Dendritic cell treated with granulocyte-macrophage colony-stimulating factor and Interleukin-4, amounts not matched to agents 40 ng/mL and 50 ng/mL, for 4 days (primary cell): ENCODE measurements around the gene PRRT4.

ENCODE experiments used
- H3K27ac Mint-ChIP-seq: one replicate; pipeline ENCODE4 v1.8.0; 2022; ENCODE audit warnings: mild to moderate bottlenecking, mixed read lengths
- H3K27me3 Mint-ChIP-seq: one replicate; pipeline ENCODE4 v1.8.0; 2022; ENCODE audit warnings: mild to moderate bottlenecking, mixed read lengths
- H3K36me3 Mint-ChIP-seq: one replicate; pipeline ENCODE4 v1.8.0; 2022; ENCODE audit warnings: low read depth, mixed read lengths
- H3K4me1 Mint-ChIP-seq: one replicate; pipeline ENCODE4 v1.8.0; 2022; ENCODE audit warnings: low read depth, mixed read lengths
- H3K4me3 Mint-ChIP-seq: one replicate; pipeline ENCODE4 v1.8.0; 2022; ENCODE audit warnings: mild to moderate bottlenecking, moderate library complexity, mixed read lengths
- H3K9me3 Mint-ChIP-seq: one replicate; pipeline ENCODE4 v1.8.0; 2022; ENCODE audit warnings: mixed read lengths
- intact Hi-C: fragments of 100-400 bp; cut with micrococcal nuclease; formaldehyde crosslinking; loops from one replicate; pipeline ENCODE4 v1.15.0; 2022

Gene PRRT4

GRCh38 chr7:128389618-128390329 lies 28.3 kb upstream of the PRRT4 start:
- H3K27ac Mint-ChIP-seq, result no peak overlapping the region
- peaks cover 37% of the 10 kb centered on the region for H3K36me3 Mint-ChIP-seq
- intact Hi-C loops, result loop anchor here (5.0 kb wide), 1 partner anchor 38 kb away; no protein-coding TSS in a partner anchor
- H3K9me3 Mint-ChIP-seq, result no peaks in the 10 kb centered on the region
- peaks cover 6% of the 10 kb centered on the region for H3K27me3 Mint-ChIP-seq
- H3K4me3 Mint-ChIP-seq, result no peak overlapping the region
- H3K4me1 Mint-ChIP-seq, result peaks cover 30% of the 10 kb centered on the region

- peaks cover 31% of the 10 kb centered on the region for H3K36me3 Mint-ChIP-seq
- peaks cover 27% of the 10 kb centered on the region for H3K4me1 Mint-ChIP-seq
- intact Hi-C loops, result loop anchor here (5.0 kb wide), 1 partner anchor 38 kb away; no protein-coding TSS in a partner anchor
- H3K27ac Mint-ChIP-seq, result no peak overlapping the region
- no peak overlapping the region for H3K4me3 Mint-ChIP-seq
- no peaks in the 10 kb centered on the region for H3K9me3 Mint-ChIP-seq
- peaks cover 6% of the 10 kb centered on the region for H3K27me3 Mint-ChIP-seq
These were observed 27.7 kb upstream of the PRRT4 start for GRCh38 chr7:128389085-128389617.

GRCh38 chr7:128388145-128388485 lies 26.6 kb upstream of the PRRT4 start:
- Mint-ChIP-seq H3K4me3 (no peak overlapping the region), H3K9me3 (no peaks in the 10 kb centered on the region), H3K27ac (no peak overlapping the region), H3K36me3 (peaks cover 21% of the 10 kb centered on the region), H3K4me1 (peaks cover 23% of the 10 kb centered on the region), H3K27me3 (peaks cover 6% of the 10 kb centered on the region)
- intact Hi-C loops, result loop anchor here (5.0 kb wide), 1 partner anchor 39 kb away; no protein-coding TSS in a partner anchor

GRCh38 chr7:128387216-128388144 lies 26.0 kb upstream of the PRRT4 start:
- Mint-ChIP-seq H3K27me3 (peaks cover 6% of the 10 kb centered on the region), H3K9me3 (no peaks in the 10 kb centered on the region), H3K4me1 (peaks cover 23% of the 10 kb centered on the region), H3K4me3 (no peak overlapping the region), H3K27ac (no peak overlapping the region), H3K36me3 (peaks cover 14% of the 10 kb centered on the region)
- intact Hi-C loops, result loop anchor here (1.0 to 5.0 kb wide), 2 partner anchors 40 kb away; no protein-coding TSS in a partner anchor

GRCh38 chr7:128385988-128386925 lies 24.8 kb upstream of the PRRT4 start:
- peaks cover 2% of the 10 kb centered on the region for H3K36me3 Mint-ChIP-seq
- H3K27ac Mint-ChIP-seq, result peak overlapping the region; percentile 4
- peaks cover 27% of the 10 kb centered on the region for H3K4me1 Mint-ChIP-seq
- intact Hi-C loops, result loop anchor here (5.0 kb wide), 1 partner anchor 41 kb away; no protein-coding TSS in a partner anchor
- no peaks in the 10 kb centered on the region for H3K9me3 Mint-ChIP-seq
- no peak overlapping the region for H3K4me3 Mint-ChIP-seq
- H3K27me3 Mint-ChIP-seq, result peaks cover 6% of the 10 kb centered on the region

- intact Hi-C loops, result loop anchor here (5.0 kb wide), 1 partner anchor 43 kb away; no protein-coding TSS in a partner anchor
- no peaks in the 10 kb centered on the region for H3K9me3 Mint-ChIP-seq
- no peaks in the 10 kb centered on the region for H3K36me3 Mint-ChIP-seq
- H3K27me3 Mint-ChIP-seq, result peaks cover 6% of the 10 kb centered on the region
- no peak overlapping the region for H3K4me3 Mint-ChIP-seq
- H3K4me1 Mint-ChIP-seq, result peaks cover 30% of the 10 kb centered on the region
- no peak overlapping the region for H3K27ac Mint-ChIP-seq
These were observed 23.2 kb upstream of the PRRT4 start for GRCh38 chr7:128384726-128385125.

- no peaks in the 10 kb centered on the region for H3K36me3 Mint-ChIP-seq
- peaks cover 5% of the 10 kb centered on the region for H3K27me3 Mint-ChIP-seq
- peaks cover 30% of the 10 kb centered on the region for H3K4me1 Mint-ChIP-seq
- no peak overlapping the region for H3K4me3 Mint-ChIP-seq
- no peak overlapping the region for H3K27ac Mint-ChIP-seq
- no peaks in the 10 kb centered on the region for H3K9me3 Mint-ChIP-seq
- intact Hi-C loops, result no loop called here
These were observed 22.3 kb upstream of the PRRT4 start for GRCh38 chr7:128383776-128384175.

GRCh38 chr7:128381161-128381821 lies 19.8 kb upstream of the PRRT4 start:
- no peaks in the 10 kb centered on the region for H3K27me3 Mint-ChIP-seq
- H3K36me3 Mint-ChIP-seq, result no peaks in the 10 kb centered on the region
- no peaks in the 10 kb centered on the region for H3K9me3 Mint-ChIP-seq
- intact Hi-C loops, result no loop called here
- peak overlapping the region; percentile 52 for H3K27ac Mint-ChIP-seq
- H3K4me3 Mint-ChIP-seq, result no peak overlapping the region
- peaks cover 22% of the 10 kb centered on the region for H3K4me1 Mint-ChIP-seq

GRCh38 chr7:128380483-128381106 lies 19.1 kb upstream of the PRRT4 start:
- intact Hi-C loops, result no loop called here
- no peaks in the 10 kb centered on the region for H3K27me3 Mint-ChIP-seq
- H3K4me3 Mint-ChIP-seq, result no peak overlapping the region
- no peaks in the 10 kb centered on the region for H3K36me3 Mint-ChIP-seq
- peaks cover 18% of the 10 kb centered on the region for H3K4me1 Mint-ChIP-seq
- H3K9me3 Mint-ChIP-seq, result no peaks in the 10 kb centered on the region
- H3K27ac Mint-ChIP-seq, result peak overlapping the region; percentile 52

- Mint-ChIP-seq H3K4me3 (no peak overlapping the region), H3K27ac (no peak overlapping the region), H3K9me3 (no peaks in the 10 kb centered on the region), H3K27me3 (no peaks in the 10 kb centered on the region), H3K36me3 (no peaks in the 10 kb centered on the region), H3K4me1 (peaks cover 13% of the 10 kb centered on the region)
- intact Hi-C loops, result no loop called here
These were observed 18.5 kb upstream of the PRRT4 start for GRCh38 chr7:128379900-128380479.

- intact Hi-C loops, result no loop called here
- H3K27me3 Mint-ChIP-seq, result peaks cover 1% of the 10 kb centered on the region
- H3K27ac Mint-ChIP-seq, result no peak overlapping the region
- H3K9me3 Mint-ChIP-seq, result no peaks in the 10 kb centered on the region
- H3K4me1 Mint-ChIP-seq, result peaks cover 13% of the 10 kb centered on the region
- H3K4me3 Mint-ChIP-seq, result no peak overlapping the region
- H3K36me3 Mint-ChIP-seq, result no peaks in the 10 kb centered on the region
These were observed 17.1 kb upstream of the PRRT4 start for GRCh38 chr7:128378637-128379036.

- H3K27me3 Mint-ChIP-seq, result peaks cover 1% of the 10 kb centered on the region
- H3K36me3 Mint-ChIP-seq, result no peaks in the 10 kb centered on the region
- peaks cover 5% of the 10 kb centered on the region for H3K4me1 Mint-ChIP-seq
- no peak overlapping the region for H3K27ac Mint-ChIP-seq
- H3K4me3 Mint-ChIP-seq, result no peak overlapping the region
- H3K9me3 Mint-ChIP-seq, result no peaks in the 10 kb centered on the region
- intact Hi-C loops, result no loop called here
These were observed 14.6 kb upstream of the PRRT4 start for GRCh38 chr7:128376077-128376476.
